ENCODE data around the gene TCF7L2.

The TCF7L2 gene

GRCh38 chr10:113161066-113161465, 211.0 kb downstream of the TCF7L2 start:
- no peak overlapping the region for H3K9ac ChIP-seq (ENCODE audit: low read length)
- no peaks in the 10 kb centered on the region for H3K4me1 ChIP-seq (ENCODE audit: insufficient read depth, low read length, severe bottlenecking)
- no peaks in the 10 kb centered on the region for H4K20me1 ChIP-seq (ENCODE audit: insufficient read depth, low read length)
- TF ChIP-seq CTCF (IDR thresholded peaks at IDR 0.05; ENCODE audit: low read length) (no peak), EZH2 (IDR thresholded peaks at IDR 0.05; ENCODE audit: borderline replicate concordance, low read length) (no peak)
- no peaks in the 10 kb centered on the region for H3K27me3 ChIP-seq (ENCODE audit: insufficient read depth, low read length)
- H3K36me3 ChIP-seq (ENCODE audit: insufficient read depth, low read length), result peaks cover 44% of the 10 kb centered on the region
- H3K9me3 ChIP-seq (ENCODE audit: low read length), result no peaks in the 10 kb centered on the region
- 0 out of 2 replicates have a peak, but pooled peaks cover 4% of the 10 kb centered on the region for H3F3A ChIP-seq (ENCODE audit: insufficient read depth, low read length)
- H3K4me2 ChIP-seq (ENCODE audit: low read length), result no peak overlapping the region
- no peak overlapping the region for H3K4me3 ChIP-seq (ENCODE audit: low read depth, low read length, poor library complexity, severe bottlenecking)
- H3K79me2 ChIP-seq (ENCODE audit: insufficient read depth, low read length), result no peaks in the 10 kb centered on the region
- H3K27ac ChIP-seq (ENCODE audit: low read depth, low read length, poor library complexity, severe bottlenecking), result no peak overlapping the region
- H2AFZ ChIP-seq (ENCODE audit: low read length), result no peak overlapping the region
- H3K9me2 ChIP-seq (ENCODE audit: low read depth, low read length), result no peaks in the 10 kb centered on the region

- Histone ChIP-seq H3K4me1 (ENCODE audit: insufficient read depth, low read length, severe bottlenecking) (peaks cover 3% of the 10 kb centered on the region), H3K27me3 (ENCODE audit: insufficient read depth, low read length) (no peaks in the 10 kb centered on the region), H3K4me2 (ENCODE audit: low read length) (no peak overlapping the region), H2AFZ (ENCODE audit: low read length) (no peak overlapping the region), H3K79me2 (ENCODE audit: insufficient read depth, low read length) (no peaks in the 10 kb centered on the region), H3F3A (ENCODE audit: insufficient read depth, low read length) (0 out of 2 replicates have a peak, but pooled peaks cover 4% of the 10 kb centered on the region), H3K36me3 (ENCODE audit: insufficient read depth, low read length) (peaks cover 34% of the 10 kb centered on the region), H3K9ac (ENCODE audit: low read length) (no peak overlapping the region), H3K27ac (ENCODE audit: low read depth, low read length, poor library complexity, severe bottlenecking) (no peak overlapping the region), H3K9me3 (ENCODE audit: low read length) (no peaks in the 10 kb centered on the region), H4K20me1 (ENCODE audit: insufficient read depth, low read length) (no peaks in the 10 kb centered on the region), H3K4me3 (ENCODE audit: low read depth, low read length, poor library complexity, severe bottlenecking) (no peak overlapping the region), H3K9me2 (ENCODE audit: low read depth, low read length) (no peaks in the 10 kb centered on the region)
- TF ChIP-seq CTCF (IDR thresholded peaks at IDR 0.05; ENCODE audit: low read length), result no peak
- no peak for TF ChIP-seq EZH2 (IDR thresholded peaks at IDR 0.05; ENCODE audit: borderline replicate concordance, low read length)
Measured at GRCh38 chr10:113162960-113163359, 212.9 kb downstream of the TCF7L2 start.

- Histone ChIP-seq H3K4me2 (ENCODE audit: low read length) (no peak overlapping the region), H3K27ac (ENCODE audit: low read depth, low read length, poor library complexity, severe bottlenecking) (no peak overlapping the region), H4K20me1 (ENCODE audit: insufficient read depth, low read length) (no peaks in the 10 kb centered on the region), H3K4me3 (ENCODE audit: low read depth, low read length, poor library complexity, severe bottlenecking) (no peak overlapping the region), H3K4me1 (ENCODE audit: insufficient read depth, low read length, severe bottlenecking) (peaks cover 26% of the 10 kb centered on the region), H3K9ac (ENCODE audit: low read length) (no peak overlapping the region), H3K9me3 (ENCODE audit: low read length) (no peaks in the 10 kb centered on the region), H3K36me3 (ENCODE audit: insufficient read depth, low read length) (peaks cover 32% of the 10 kb centered on the region), H3F3A (ENCODE audit: insufficient read depth, low read length) (no peaks in the 10 kb centered on the region), H2AFZ (ENCODE audit: low read length) (no peak overlapping the region), H3K27me3 (ENCODE audit: insufficient read depth, low read length) (no peaks in the 10 kb centered on the region), H3K79me2 (ENCODE audit: insufficient read depth, low read length) (no peaks in the 10 kb centered on the region), H3K9me2 (ENCODE audit: low read depth, low read length) (no peaks in the 10 kb centered on the region)
- no peak for TF ChIP-seq CTCF (IDR thresholded peaks at IDR 0.05; ENCODE audit: low read length)
- TF ChIP-seq EZH2 (IDR thresholded peaks at IDR 0.05; ENCODE audit: borderline replicate concordance, low read length), result no peak
Measured at GRCh38 chr10:113165673-113166072, 215.6 kb downstream of the TCF7L2 start.
